HCT116 (cell line): ENCODE measurements around the gene LCMT1. TPM values are rescaled to one million over a fixed set of nuclear protein-coding genes. Genes with fewer than 3 reads are reported as not detected.
A peak's percentile ranks its signal among the peaks of the same experiment; 100 is the strongest.

Experiments used
- CEBPB ChIP-seq: IDR thresholded peaks from 2 replicates; pipeline ENCODE4 v1.6.1; 2012; ENCODE audit warnings: low read depth
- ELF1 ChIP-seq: IDR thresholded peaks from 2 replicates; pipeline ENCODE4 v1.6.1; 2012; ENCODE audit warnings: low read depth, borderline replicate concordance
- EZH2phosphoT487 ChIP-seq: fragments of 200-600 bp; IDR thresholded peaks from 2 replicates; pipeline ENCODE4 v1.6.1; 2018; ENCODE audit warnings: antibody characterized with exemption, borderline replicate concordance
- FOSL1 ChIP-seq: IDR thresholded peaks from 2 replicates; pipeline ENCODE4 v1.6.1; 2012; ENCODE audit warnings: low read depth
- JUND ChIP-seq: IDR thresholded peaks from 2 replicates; pipeline ENCODE4 v1.6.1; 2012
- POLR2A ChIP-seq: IDR thresholded peaks from 2 replicates; pipeline ENCODE4 v1.7.0; 2011; ENCODE audit warnings: borderline replicate concordance; ENCODE audit not compliant: insufficient read depth, insufficient read length; ENCODE audit errors: extremely low read depth
- YY1 ChIP-seq: IDR thresholded peaks from 2 replicates; pipeline ENCODE4 v1.6.1; 2011; ENCODE audit warnings: low read length, low read depth, moderate library complexity, mild to moderate bottlenecking; ENCODE audit not compliant: insufficient replicate concordance; ENCODE audit errors: extremely low read depth
- ZBTB33 ChIP-seq: IDR thresholded peaks from 2 replicates; pipeline ENCODE4 v1.6.1; 2011; ENCODE audit warnings: mild to moderate bottlenecking, low read length, moderate library complexity; ENCODE audit not compliant: insufficient replicate concordance; ENCODE audit errors: extremely low read depth
- ZNF274 ChIP-seq: fragments of 200-500 bp; sonication (Bioruptor generic); IDR thresholded peaks from 2 replicates; pipeline ENCODE4 v1.6.1; 2014; ENCODE audit warnings: mild to moderate bottlenecking, low read depth, low read length, inconsistent platforms
- total RNA-seq: library from RNA; stranded (reverse); gene quantifications from one replicate; pipeline ENCODE4 v1.2.1, GENCODE V29; 2021; ENCODE audit not compliant: unreplicated experiment
- TF ChIP-seq, protein P1 (sequence below): IDR thresholded peaks from 2 replicates; pipeline ENCODE4 v1.6.1; 2012; ENCODE audit warnings: low read depth

The LCMT1 gene
- total RNA-seq, 1 experiment from 2014 or later, result 52.4 TPM

- TF ChIP-seq, protein P1, sequence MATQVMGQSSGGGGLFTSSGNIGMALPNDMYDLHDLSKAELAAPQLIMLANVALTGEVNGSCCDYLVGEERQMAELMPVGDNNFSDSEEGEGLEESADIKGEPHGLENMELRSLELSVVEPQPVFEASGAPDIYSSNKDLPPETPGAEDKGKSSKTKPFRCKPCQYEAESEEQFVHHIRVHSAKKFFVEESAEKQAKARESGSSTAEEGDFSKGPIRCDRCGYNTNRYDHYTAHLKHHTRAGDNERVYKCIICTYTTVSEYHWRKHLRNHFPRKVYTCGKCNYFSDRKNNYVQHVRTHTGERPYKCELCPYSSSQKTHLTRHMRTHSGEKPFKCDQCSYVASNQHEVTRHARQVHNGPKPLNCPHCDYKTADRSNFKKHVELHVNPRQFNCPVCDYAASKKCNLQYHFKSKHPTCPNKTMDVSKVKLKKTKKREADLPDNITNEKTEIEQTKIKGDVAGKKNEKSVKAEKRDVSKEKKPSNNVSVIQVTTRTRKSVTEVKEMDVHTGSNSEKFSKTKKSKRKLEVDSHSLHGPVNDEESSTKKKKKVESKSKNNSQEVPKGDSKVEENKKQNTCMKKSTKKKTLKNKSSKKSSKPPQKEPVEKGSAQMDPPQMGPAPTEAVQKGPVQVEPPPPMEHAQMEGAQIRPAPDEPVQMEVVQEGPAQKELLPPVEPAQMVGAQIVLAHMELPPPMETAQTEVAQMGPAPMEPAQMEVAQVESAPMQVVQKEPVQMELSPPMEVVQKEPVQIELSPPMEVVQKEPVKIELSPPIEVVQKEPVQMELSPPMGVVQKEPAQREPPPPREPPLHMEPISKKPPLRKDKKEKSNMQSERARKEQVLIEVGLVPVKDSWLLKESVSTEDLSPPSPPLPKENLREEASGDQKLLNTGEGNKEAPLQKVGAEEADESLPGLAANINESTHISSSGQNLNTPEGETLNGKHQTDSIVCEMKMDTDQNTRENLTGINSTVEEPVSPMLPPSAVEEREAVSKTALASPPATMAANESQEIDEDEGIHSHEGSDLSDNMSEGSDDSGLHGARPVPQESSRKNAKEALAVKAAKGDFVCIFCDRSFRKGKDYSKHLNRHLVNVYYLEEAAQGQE, result no peak
- TF ChIP-seq POLR2A (peak; percentile 74), ZNF274 (no peak), CEBPB (no peak), YY1 (peak; percentile 68), ELF1 (no peak; the same call in 1 of the 2 replicates), JUND (no peak), FOSL1 (no peak), ZBTB33 (peak; percentile 82), EZH2phosphoT487 (no peak)
Measured at GRCh38 chr16:25106567-25107465, 4.7 kb upstream of the LCMT1 start (continued).
